ENCODE data around the gene UPB1.

The UPB1 gene

DNA sequence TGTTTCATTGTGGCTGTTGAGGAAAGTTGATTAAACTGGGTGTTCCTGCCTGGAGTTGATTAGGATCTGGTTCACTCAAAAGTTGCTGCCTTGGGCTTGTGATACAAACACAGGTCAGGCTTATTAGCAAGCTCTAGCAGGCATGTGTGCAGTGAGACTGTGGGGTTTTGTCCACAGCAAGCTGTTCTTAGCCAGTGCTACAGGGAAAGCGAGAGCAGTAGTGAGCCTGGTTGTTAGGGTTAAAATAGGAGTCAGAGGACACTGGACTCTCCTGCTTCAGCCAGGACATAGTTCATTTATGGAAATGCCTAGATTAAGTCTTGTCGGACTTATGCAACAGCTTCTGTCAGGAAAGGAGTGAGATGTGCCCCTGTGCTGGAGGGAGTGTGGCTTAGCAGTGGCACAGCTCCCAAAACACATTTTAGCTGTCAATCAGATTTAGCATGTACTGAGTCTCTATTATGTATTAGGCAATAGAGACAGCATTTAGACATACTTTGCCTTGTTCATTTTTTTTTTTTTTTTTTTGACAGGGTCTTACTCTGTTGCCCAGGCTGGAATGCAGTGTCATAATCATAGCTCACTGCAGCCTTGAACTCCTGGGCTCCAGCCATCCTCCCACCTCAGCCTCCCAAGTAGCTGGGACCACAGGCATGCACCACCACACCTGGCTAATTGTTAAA, 69.4 kb downstream of the UPB1 start:
- no peak for DNase-seq (ENCODE audit: low read depth, low spot score)

GRCh38 chr22:24565077-24565476, 69.9 kb downstream of the UPB1 start:
- no peak for DNase-seq (ENCODE audit: low read depth, low spot score)

GRCh38 chr22:24566899-24567511, 71.9 kb downstream of the UPB1 start:
- no peak for DNase-seq (ENCODE audit: low read depth, low spot score)

DNA sequence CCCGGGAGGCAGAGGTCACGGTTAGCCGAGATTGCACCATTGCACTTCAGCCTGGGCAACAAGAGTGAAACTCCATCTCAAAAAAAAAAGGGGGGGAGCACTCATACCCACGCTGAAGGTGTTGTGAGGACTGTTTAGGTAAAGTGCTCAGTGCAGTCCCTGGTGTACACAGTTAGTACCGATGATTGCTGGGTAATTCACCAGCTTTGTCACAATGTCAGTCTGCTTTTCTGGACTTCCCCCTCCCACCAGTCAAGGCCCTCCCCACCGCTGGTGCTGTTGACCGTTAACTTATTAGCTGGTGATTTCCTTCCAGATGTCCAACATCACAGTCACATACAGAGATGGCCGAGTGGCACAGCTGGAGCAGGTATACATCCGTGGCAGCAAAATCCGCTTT, 72.5 kb downstream of the UPB1 start:
- DNase-seq (ENCODE audit: low read depth, low spot score): no peak

GRCh38 chr22:24571266-24571665, 76.1 kb downstream of the UPB1 start:
- DNase-seq (ENCODE audit: low read depth, low spot score): no peak

GRCh38 chr22:24576778-24577177, 81.6 kb downstream of the UPB1 start:
- no peak for DNase-seq (ENCODE audit: low read depth, low spot score)

Measured in activated CD4-positive, CD25-positive, alpha-beta regulatory T cell treated with anti-CD3 and anti-CD28 coated beads, Interleukin-2, amount 50 U/mL, for 16 hours (primary cell).